Stimulated activated CD4-positive, alpha-beta T cell treated with anti-CD3 and anti-CD28 coated beads, Interleukin-12 subunit alpha, Interleukin-12 subunit beta, amount 100 ng/mL, for 4 hours (primary cell): ENCODE data around the gene PEX13.

Source experiments
- DNase-seq: peaks from one replicate; pipeline ENCODE4 v3.0.0-alpha.2; 2020

PEX13 gene

GRCh38 chr2:61085883-61086282, 68.4 kb downstream of the PEX13 start:
- DNase-seq: no peak

- no peak for DNase-seq
These were observed 72.3 kb downstream of the PEX13 start for GRCh38 chr2:61089797-61090196.

- DNase-seq: no peak
These were observed 72.9 kb downstream of the PEX13 start for GRCh38 chr2:61090386-61090921.

- DNase-seq: no peak
These were observed 74.0 kb downstream of the PEX13 start for GRCh38 chr2:61091485-61091884.

- no peak for DNase-seq
These were observed 78.9 kb downstream of the PEX13 start for GRCh38 chr2:61096438-61096837.

GRCh38 chr2:61100801-61101200, 83.3 kb downstream of the PEX13 start:
- no peak for DNase-seq
